SU-DHL-6 (cell line): ENCODE measurements around the gene SLC35A3.

Experiments
- H2AFZ ChIP-seq: fragments of 200-600 bp; sonication (generic); 2 replicates; pipeline ENCODE4 v1.6.1; 2014; ENCODE audit warnings: low read depth, mild to moderate bottlenecking, moderate library complexity, mixed read lengths, antibody characterized with exemption, low read length; ENCODE audit not compliant: severe bottlenecking
- H3F3A ChIP-seq: fragments of 200-600 bp; shearing (Covaris generic); 2 replicates; pipeline ENCODE4 v1.6.0; 2016; ENCODE audit warnings: antibody characterized with exemption, mild to moderate bottlenecking; ENCODE audit not compliant: insufficient read depth
- H3K27ac ChIP-seq: fragments of 200-600 bp; sonication (generic); 2 replicates; pipeline ENCODE4 v1.5.1; 2016; ENCODE audit warnings: low read depth, mild to moderate bottlenecking, low read length, moderate library complexity, mixed read lengths
- H3K27me3 ChIP-seq: fragments of 200-600 bp; sonication (generic), shearing (Covaris generic); 2 replicates; pipeline ENCODE4 v1.6.0; 2014; ENCODE audit warnings: mild to moderate bottlenecking, low read length
- H3K36me3 ChIP-seq: fragments of 200-600 bp; sonication (generic); 2 replicates; pipeline ENCODE4 v1.6.1; 2014; ENCODE audit warnings: mild to moderate bottlenecking, low read length, mixed read lengths
- H3K4me2 ChIP-seq: fragments of 300-600, 200-600 bp; shearing (Covaris generic), sonication (generic); 2 replicates; pipeline ENCODE4 v1.6.0; 2014; ENCODE audit warnings: low read length, low read depth, mild to moderate bottlenecking; ENCODE audit not compliant: poor library complexity, severe bottlenecking
- H3K4me3 ChIP-seq: fragments of 200-600 bp; sonication (generic); 2 replicates; pipeline ENCODE4 v1.5.1; 2014; ENCODE audit warnings: antibody characterized with exemption, low read length, mild to moderate bottlenecking, mixed read lengths; ENCODE audit not compliant: insufficient read depth, poor library complexity, severe bottlenecking
- H3K79me2 ChIP-seq: fragments of 200-600 bp; sonication (generic); 2 replicates; pipeline ENCODE4 v1.6.1; 2014; ENCODE audit warnings: mild to moderate bottlenecking, low read length, moderate library complexity; ENCODE audit not compliant: insufficient read depth
- H3K9ac ChIP-seq: fragments of 200-600 bp; sonication (generic); 2 replicates; pipeline ENCODE4 v1.7.0; 2014; ENCODE audit warnings: mild to moderate bottlenecking, low read length
- H3K9me2 ChIP-seq: fragments of 200-600 bp; sonication (generic); replicated peaks from 2 replicates; pipeline ENCODE4 v1.6.1; 2014; ENCODE audit warnings: low read length; ENCODE audit not compliant: insufficient read depth
- H3K9me3 ChIP-seq: fragments of 200-600 bp; sonication (generic); 2 replicates; pipeline ENCODE4 v1.6.1; 2014; ENCODE audit warnings: low read length, mixed read lengths; ENCODE audit not compliant: insufficient read depth
- H4K20me1 ChIP-seq: fragments of 200-600 bp; sonication (generic); 2 replicates; pipeline ENCODE4 v1.6.1; 2014; ENCODE audit warnings: low read depth, mild to moderate bottlenecking, antibody characterized with exemption, low read length, moderate library complexity, mixed read lengths
- EZH2phosphoT487 ChIP-seq: fragments of 200-600 bp; sonication (generic), shearing (Covaris generic); conservative IDR thresholded peaks from 2 replicates; pipeline ENCODE4 v1.6.1; 2018; ENCODE audit warnings: mild to moderate bottlenecking, antibody characterized with exemption, low read length, moderate library complexity, mixed read lengths
- TF ChIP-seq, protein P1 (sequence below): fragments of 200-600 bp; sonication (generic); IDR thresholded peaks from one replicate; pipeline ENCODE4 v1.5.1; 2017; ENCODE audit warnings: antibody characterized with exemption, mild to moderate bottlenecking, low read length, moderate library complexity; ENCODE audit not compliant: insufficient read depth, poor library complexity, severe bottlenecking

The SLC35A3 gene

DNA sequence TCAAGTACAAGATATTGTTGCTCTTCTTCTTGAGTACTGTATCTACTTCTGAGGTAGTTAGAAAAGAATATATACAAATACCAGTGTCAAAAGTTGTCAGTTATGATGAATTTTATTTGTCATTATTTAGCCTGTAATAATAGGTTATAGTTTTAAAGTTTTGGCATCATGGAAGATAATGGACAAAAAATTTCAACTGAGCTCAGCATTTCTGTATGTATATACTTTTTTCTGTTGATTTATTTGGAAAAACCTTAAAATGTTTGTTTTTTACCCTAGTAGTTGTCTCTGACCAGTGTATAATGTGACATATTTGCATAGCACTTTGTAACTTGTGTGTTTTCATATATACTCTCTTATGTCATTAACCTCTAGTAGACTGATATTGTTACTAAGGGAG lies 11.1 kb downstream of the SLC35A3 start:
- peaks cover 35% of the 10 kb centered on the region for H3K79me2 ChIP-seq
- no peaks in the 10 kb centered on the region for H3K9me3 ChIP-seq
- H4K20me1 ChIP-seq, result no peaks in the 10 kb centered on the region
- H3K9ac ChIP-seq, result no peak overlapping the region
- no peak overlapping the region for H3K27ac ChIP-seq
- no peak overlapping the region for H2AFZ ChIP-seq
- 0 out of 2 replicates have a peak, but pooled peaks cover 8% of the 10 kb centered on the region for H3K36me3 ChIP-seq
- no peak overlapping the region for H3K4me2 ChIP-seq
- no peaks in the 10 kb centered on the region for H3K9me2 ChIP-seq
- H3K27me3 ChIP-seq, result no peaks in the 10 kb centered on the region
- H3F3A ChIP-seq, result 0 out of 2 replicates have a peak, but pooled peaks cover 3% of the 10 kb centered on the region
- TF ChIP-seq, protein P1, sequence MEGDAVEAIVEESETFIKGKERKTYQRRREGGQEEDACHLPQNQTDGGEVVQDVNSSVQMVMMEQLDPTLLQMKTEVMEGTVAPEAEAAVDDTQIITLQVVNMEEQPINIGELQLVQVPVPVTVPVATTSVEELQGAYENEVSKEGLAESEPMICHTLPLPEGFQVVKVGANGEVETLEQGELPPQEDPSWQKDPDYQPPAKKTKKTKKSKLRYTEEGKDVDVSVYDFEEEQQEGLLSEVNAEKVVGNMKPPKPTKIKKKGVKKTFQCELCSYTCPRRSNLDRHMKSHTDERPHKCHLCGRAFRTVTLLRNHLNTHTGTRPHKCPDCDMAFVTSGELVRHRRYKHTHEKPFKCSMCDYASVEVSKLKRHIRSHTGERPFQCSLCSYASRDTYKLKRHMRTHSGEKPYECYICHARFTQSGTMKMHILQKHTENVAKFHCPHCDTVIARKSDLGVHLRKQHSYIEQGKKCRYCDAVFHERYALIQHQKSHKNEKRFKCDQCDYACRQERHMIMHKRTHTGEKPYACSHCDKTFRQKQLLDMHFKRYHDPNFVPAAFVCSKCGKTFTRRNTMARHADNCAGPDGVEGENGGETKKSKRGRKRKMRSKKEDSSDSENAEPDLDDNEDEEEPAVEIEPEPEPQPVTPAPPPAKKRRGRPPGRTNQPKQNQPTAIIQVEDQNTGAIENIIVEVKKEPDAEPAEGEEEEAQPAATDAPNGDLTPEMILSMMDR, result no peak
- TF ChIP-seq EZH2phosphoT487, result no peak
- H3K4me3 ChIP-seq, result no peak overlapping the region

DNA sequence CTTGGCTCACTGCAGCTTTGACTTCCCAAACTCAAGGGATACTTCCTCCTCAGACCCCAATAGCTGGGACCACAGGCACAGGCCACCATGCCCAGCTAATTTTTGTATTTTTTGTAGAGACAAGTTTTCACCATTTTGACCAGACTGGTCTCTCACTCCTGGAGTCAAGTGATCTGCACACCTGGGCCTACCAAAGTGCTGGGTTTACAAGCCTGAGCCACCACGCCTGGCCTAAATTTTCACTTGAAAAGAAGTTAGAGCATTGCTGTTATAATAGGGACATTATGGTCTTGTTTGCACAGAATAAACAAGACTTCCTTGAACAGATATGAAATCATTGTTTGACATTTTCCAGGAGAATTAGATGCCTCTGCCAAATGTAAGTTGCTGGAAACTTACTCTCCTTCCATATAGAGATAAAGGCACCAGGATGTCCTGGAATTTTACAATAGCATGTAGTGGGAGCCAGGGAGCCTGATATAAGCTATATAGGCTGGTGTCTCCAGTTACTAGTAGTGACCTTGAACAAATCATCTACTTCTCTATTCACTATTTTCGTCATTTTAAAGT lies 16.9 kb downstream of the SLC35A3 start:
- H3F3A ChIP-seq, result 0 out of 2 replicates have a peak, but pooled peaks cover 3% of the 10 kb centered on the region
- H3K4me2 ChIP-seq, result no peak overlapping the region
- TF ChIP-seq, protein P1, result no peak
- no peak for TF ChIP-seq EZH2phosphoT487
- no peaks in the 10 kb centered on the region for H3K27me3 ChIP-seq
- no peak overlapping the region for H3K27ac ChIP-seq
- H3K36me3 ChIP-seq, result peaks cover 14% of the 10 kb centered on the region; the same call in 1 of the 2 replicates
- no peak overlapping the region for H2AFZ ChIP-seq
- no peaks in the 10 kb centered on the region for H3K9me2 ChIP-seq
- no peak overlapping the region for H3K9ac ChIP-seq
- no peaks in the 10 kb centered on the region for H4K20me1 ChIP-seq
- no peaks in the 10 kb centered on the region for H3K9me3 ChIP-seq
- peaks cover 62% of the 10 kb centered on the region for H3K79me2 ChIP-seq
- H3K4me3 ChIP-seq, result no peak overlapping the region

DNA sequence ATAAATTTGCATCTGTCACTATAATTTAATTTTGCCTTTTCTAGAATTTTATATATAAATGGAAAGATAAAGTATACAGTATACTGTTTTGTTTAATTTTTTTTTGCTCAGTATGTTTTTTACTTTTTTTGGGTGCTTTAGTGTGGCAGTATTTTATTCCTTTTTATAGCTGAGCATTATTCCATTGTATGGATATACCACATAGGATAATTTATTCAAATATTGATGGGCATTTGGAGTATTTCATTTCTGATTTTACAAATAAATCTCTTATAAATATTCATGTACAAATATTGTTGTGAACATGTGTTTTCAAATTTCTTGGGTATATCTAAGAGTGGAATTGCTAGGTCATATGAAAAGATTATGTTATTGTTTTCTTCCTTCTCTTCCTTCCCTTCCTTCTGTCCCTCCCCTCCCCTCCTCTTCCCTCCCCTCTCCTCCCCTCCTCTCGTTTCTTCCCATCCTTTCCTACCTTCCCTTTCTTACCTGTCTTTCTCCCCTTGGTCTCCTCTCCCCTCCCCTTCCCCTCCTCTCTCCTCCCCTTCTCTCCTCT lies 18.5 kb downstream of the SLC35A3 start:
- Histone ChIP-seq H4K20me1 (no peaks in the 10 kb centered on the region), H3F3A (0 out of 2 replicates have a peak, but pooled peaks cover 3% of the 10 kb centered on the region), H3K27ac (no peak overlapping the region), H3K79me2 (peaks cover 68% of the 10 kb centered on the region), H3K9me3 (no peaks in the 10 kb centered on the region), H3K4me3 (no peak overlapping the region), H3K9ac (no peak overlapping the region), H3K9me2 (no peaks in the 10 kb centered on the region), H3K36me3 (peaks cover 20% of the 10 kb centered on the region), H3K27me3 (no peaks in the 10 kb centered on the region), H2AFZ (no peak overlapping the region), H3K4me2 (no peak overlapping the region)
- TF ChIP-seq, protein P1, result no peak
- TF ChIP-seq EZH2phosphoT487, result no peak
